Adipocyte (in vitro differentiated cells): Measurements from ENCODE around the gene NRAP.
"Not testable (repeated sequence)": the region's sequence is repeated elsewhere in the genome, so short reads cannot be mapped to it uniquely, and the experiment has no call there.

Source experiments
- DNase-seq: peaks from one replicate; pipeline ENCODE4 v3.0.0-alpha.2; 2015; ENCODE audit warnings: low read depth
- H3K27me3 ChIP-seq: replicated peaks from 2 replicates; pipeline ENCODE4 v1.7.0; 2013; ENCODE audit warnings: mild to moderate bottlenecking, low read length, moderate library complexity; ENCODE audit not compliant: control insufficient read depth, insufficient read depth
- H3K36me3 ChIP-seq: 2 replicates; pipeline ENCODE4 v1.7.0; 2013; ENCODE audit warnings: low read length, mild to moderate bottlenecking, moderate library complexity; ENCODE audit not compliant: control insufficient read depth, insufficient read depth, severe bottlenecking
- H3K4me1 ChIP-seq: 2 replicates; pipeline ENCODE4 v1.7.0; 2013; ENCODE audit warnings: mild to moderate bottlenecking, low read length, moderate library complexity; ENCODE audit not compliant: control insufficient read depth, insufficient read depth
- H3K4me3 ChIP-seq: 2 replicates; pipeline ENCODE4 v1.7.0; 2013; ENCODE audit warnings: mild to moderate bottlenecking, low read length, moderate library complexity
- H3K9ac ChIP-seq: 2 replicates; pipeline ENCODE4 v1.7.0; 2013; ENCODE audit warnings: mild to moderate bottlenecking, low read length, moderate library complexity
- H3K9me3 ChIP-seq: 2 replicates; pipeline ENCODE4 v1.7.0; 2013; ENCODE audit warnings: mild to moderate bottlenecking, low read length, moderate library complexity; ENCODE audit not compliant: control insufficient read depth

Gene NRAP

DNA sequence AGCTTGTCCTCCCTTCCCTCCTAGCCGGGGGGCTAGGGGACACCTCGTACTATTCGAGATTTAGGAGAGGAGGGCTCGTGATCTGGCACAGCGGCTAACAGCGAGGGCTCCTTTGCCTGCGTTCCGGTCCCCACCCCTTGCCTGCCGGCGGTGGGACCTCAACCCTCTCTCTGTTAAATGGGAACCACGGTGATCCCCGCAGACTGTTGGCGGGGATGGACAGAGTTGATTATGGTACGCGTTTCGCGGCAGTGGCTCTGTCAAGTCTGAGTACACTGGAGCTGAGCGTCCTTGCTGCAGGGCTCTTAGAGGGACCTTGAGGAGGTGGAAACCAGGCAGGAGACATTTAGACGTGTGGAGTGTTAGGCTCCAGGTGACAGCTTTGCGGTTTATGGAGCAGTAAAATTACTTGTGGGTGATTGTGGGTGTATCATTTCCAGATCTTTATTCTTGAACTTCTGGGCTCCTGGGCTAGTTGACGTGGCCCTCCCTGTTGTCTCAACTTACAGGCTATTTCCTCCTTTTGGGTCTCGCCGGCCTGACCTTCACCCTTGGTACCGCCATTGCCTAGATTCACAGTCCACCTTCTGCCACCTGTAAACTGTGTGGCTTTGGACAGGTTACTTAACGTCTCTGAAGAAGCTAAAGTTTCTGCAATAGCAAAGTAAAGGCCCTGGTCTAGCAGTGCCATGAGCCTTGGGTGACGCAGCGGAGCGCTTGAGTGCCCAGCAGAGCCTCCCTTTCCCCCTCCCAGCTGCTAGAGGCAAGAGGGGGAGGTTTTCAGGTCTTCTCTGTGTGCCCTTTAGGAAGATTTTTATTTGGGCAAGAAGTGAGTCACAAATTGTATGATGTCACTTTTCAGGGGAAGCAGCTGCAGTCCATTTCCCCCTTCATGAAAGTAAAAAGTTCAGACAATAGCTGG lies 16.6 kb upstream of the NRAP start:
- Histone ChIP-seq H3K4me1 (peaks cover 13% of the 10 kb centered on the region), H3K9me3 (no peaks in the 10 kb centered on the region), H3K36me3 (peaks cover 8% of the 10 kb centered on the region), H3K9ac (peak overlapping the region; percentile 99), H3K4me3 (peak overlapping the region; percentile 98), H3K27me3 (no peaks in the 10 kb centered on the region)
- DNase-seq: peak; percentile 75

- H3K4me3 ChIP-seq: peak within 1 kb of the TSS; percentile 98
- no peaks in the 10 kb centered on the region for H3K9me3 ChIP-seq
- H3K36me3 ChIP-seq: peaks cover 8% of the 10 kb centered on the region
- H3K4me1 ChIP-seq: peaks cover 13% of the 10 kb centered on the region
- peak; percentile 91 for DNase-seq
- H3K27me3 ChIP-seq: no peaks in the 10 kb centered on the region
- H3K9ac ChIP-seq: peak within 1 kb of the TSS; percentile 99
Measured at GRCh38 chr10:113679463-113680189, 15.8 kb upstream of the NRAP start, which contains the start of gene CASP7. TSS of gene CASP7 (plus strand) at chr10:113679912. CDS start at chr10:113697494, 17,582 bp downstream.

GRCh38 chr10:113666682-113667252 lies 2.9 kb upstream of the NRAP start:
- no peak for DNase-seq
- peaks cover 11% of the 10 kb centered on the region for H3K9me3 ChIP-seq
- no peaks in the 10 kb centered on the region for H3K36me3 ChIP-seq
- peaks cover 17% of the 10 kb centered on the region for H3K4me1 ChIP-seq
- H3K9ac ChIP-seq: no peak overlapping the region
- H3K4me3 ChIP-seq: no peak overlapping the region
- no peaks in the 10 kb centered on the region for H3K27me3 ChIP-seq

DNA sequence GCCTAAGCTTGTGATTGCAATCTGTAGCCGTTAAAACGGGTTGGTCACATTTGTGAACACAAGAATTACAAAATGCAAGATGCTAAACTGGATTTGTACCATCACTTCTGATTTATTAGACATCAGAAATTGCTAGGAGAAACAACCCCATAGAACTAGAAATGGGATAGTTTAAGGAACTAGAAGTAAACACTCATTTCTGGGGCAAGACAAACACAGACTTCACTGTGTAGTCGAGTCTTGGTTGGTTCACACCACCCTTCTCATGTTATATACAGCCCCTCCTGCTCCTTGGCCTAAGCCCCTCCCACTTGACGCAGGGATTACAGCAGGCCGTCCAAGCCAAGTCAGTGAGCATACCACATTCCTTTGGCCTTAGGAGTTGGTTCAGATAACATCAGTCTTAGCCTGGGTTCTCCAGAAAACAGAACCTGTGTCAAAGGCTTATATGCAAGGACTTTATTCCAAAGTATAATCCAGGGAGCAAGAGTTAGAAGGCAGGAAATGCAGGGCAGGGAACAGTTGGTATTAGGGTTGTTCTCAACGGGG lies 2.0 kb upstream of the NRAP start:
- Histone ChIP-seq H3K4me3 (no peak overlapping the region), H3K36me3 (no peaks in the 10 kb centered on the region), H3K4me1 (peaks cover 17% of the 10 kb centered on the region), H3K9me3 (peaks cover 9% of the 10 kb centered on the region), H3K27me3 (no peaks in the 10 kb centered on the region), H3K9ac (no peak overlapping the region)
- peak; percentile 84 for DNase-seq

GRCh38 chr10:113665352-113665751 lies 1.5 kb upstream of the NRAP start:
- DNase-seq: no peak

DNA sequence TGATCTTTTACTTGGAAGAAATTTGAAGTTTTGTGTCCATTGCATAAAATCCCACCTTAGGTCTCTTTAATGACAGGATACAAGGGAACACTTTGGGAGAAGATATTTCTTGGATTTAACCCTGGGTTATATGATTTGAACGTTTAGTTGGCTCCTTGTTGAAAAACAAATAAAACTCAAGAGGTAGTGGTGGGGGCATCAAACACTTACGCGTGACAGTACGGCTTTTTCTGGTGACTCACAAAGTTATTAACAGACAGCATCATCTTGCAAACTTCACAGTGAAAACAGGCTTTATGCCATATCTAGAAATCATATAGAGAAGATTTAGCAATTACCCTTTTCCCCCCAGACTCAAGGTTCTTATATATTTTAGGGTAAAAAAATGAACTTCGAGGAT lies 699 bp downstream of the NRAP start:
- no peak for DNase-seq
- H3K4me3 ChIP-seq: no peak overlapping the region
- H3K36me3 ChIP-seq: no peaks in the 10 kb centered on the region
- H3K9ac ChIP-seq: no peak overlapping the region
- H3K9me3 ChIP-seq: no peaks in the 10 kb centered on the region
- peaks cover 17% of the 10 kb centered on the region for H3K4me1 ChIP-seq
- H3K27me3 ChIP-seq: no peaks in the 10 kb centered on the region

More at GRCh38 chr10:113665352-113665751, 1.5 kb upstream of the NRAP start:
- Histone ChIP-seq H3K9me3 (peaks cover 4% of the 10 kb centered on the region), H3K9ac (no peak overlapping the region), H3K36me3 (no peaks in the 10 kb centered on the region), H3K4me3 (no peak overlapping the region), H3K4me1 (peaks cover 17% of the 10 kb centered on the region), H3K27me3 (no peaks in the 10 kb centered on the region)

DNA sequence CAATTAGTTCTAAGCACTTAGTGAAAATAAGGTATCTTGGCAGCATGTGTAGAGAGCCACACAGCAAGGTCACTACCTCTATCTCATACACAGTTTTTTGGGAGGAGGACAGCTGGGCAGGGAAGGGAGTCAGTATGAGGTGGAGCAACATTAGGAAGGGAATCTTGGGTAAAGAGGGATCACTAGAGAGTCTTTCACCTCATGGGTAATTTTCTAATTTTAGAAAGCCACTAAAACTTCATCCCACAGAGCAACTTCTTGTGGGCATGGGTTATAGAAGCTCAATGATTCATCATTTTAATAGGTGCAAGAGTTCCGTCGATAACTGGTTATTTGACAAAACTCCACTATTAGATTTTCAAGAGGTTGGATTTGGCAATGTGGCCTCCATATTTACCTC lies 2.5 kb downstream of the NRAP start:
- Histone ChIP-seq H3K4me3 (no peak overlapping the region), H3K9ac (no peak overlapping the region), H3K9me3 (no peaks in the 10 kb centered on the region), H3K27me3 (peaks cover 13% of the 10 kb centered on the region), H3K4me1 (peaks cover 7% of the 10 kb centered on the region), H3K36me3 (no peaks in the 10 kb centered on the region)
- no peak for DNase-seq

DNA sequence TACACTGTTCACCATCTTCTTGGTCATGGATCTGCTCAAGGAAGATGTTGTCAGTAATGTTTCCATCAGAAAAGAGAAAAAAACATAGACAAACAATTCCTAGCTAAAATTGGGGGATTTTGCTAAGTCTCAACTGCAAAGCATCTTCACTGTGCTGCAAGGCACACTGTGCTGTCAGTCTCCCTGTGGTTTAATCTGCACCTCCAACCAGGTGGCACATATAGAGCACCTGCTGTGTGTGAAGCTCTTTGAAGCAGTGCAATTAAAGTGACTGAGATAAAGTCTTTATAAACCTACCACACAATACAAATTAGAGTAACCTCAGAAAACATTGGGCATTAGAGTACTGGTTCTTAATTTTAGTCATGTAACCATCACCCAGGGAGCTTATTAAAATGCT lies 6.3 kb downstream of the NRAP start:
- no peak overlapping the region for H3K4me3 ChIP-seq
- H3K9me3 ChIP-seq: no peaks in the 10 kb centered on the region
- no peak overlapping the region for H3K9ac ChIP-seq
- H3K4me1 ChIP-seq: no peaks in the 10 kb centered on the region
- no peak for DNase-seq
- H3K36me3 ChIP-seq: no peaks in the 10 kb centered on the region
- peaks cover 17% of the 10 kb centered on the region for H3K27me3 ChIP-seq

GRCh38 chr10:113656896-113657295 lies 6.9 kb downstream of the NRAP start:
- peaks cover 17% of the 10 kb centered on the region for H3K27me3 ChIP-seq
- no peak for DNase-seq
- H3K9ac ChIP-seq: no peak overlapping the region
- H3K9me3 ChIP-seq: no peaks in the 10 kb centered on the region
- no peak overlapping the region for H3K4me3 ChIP-seq
- no peaks in the 10 kb centered on the region for H3K4me1 ChIP-seq
- no peaks in the 10 kb centered on the region for H3K36me3 ChIP-seq

- H3K36me3 ChIP-seq, H3K9me3 ChIP-seq, H3K4me1 ChIP-seq, H3K4me3 ChIP-seq, DNase-seq, H3K9ac ChIP-seq: not testable (repeated sequence)
- peaks cover 14% of the 10 kb centered on the region for H3K27me3 ChIP-seq
Measured at GRCh38 chr10:113652456-113652855, 11.4 kb downstream of the NRAP start.

GRCh38 chr10:113651898-113652297 lies 11.9 kb downstream of the NRAP start:
- no peak for DNase-seq
- Histone ChIP-seq H3K9me3 (no peaks in the 10 kb centered on the region), H3K4me3 (no peak overlapping the region), H3K9ac (no peak overlapping the region), H3K36me3 (no peaks in the 10 kb centered on the region), H3K27me3 (peaks cover 8% of the 10 kb centered on the region), H3K4me1 (peaks cover 3% of the 10 kb centered on the region)
